ENCODE measurements around the gene RPS6KA2.

DNA sequence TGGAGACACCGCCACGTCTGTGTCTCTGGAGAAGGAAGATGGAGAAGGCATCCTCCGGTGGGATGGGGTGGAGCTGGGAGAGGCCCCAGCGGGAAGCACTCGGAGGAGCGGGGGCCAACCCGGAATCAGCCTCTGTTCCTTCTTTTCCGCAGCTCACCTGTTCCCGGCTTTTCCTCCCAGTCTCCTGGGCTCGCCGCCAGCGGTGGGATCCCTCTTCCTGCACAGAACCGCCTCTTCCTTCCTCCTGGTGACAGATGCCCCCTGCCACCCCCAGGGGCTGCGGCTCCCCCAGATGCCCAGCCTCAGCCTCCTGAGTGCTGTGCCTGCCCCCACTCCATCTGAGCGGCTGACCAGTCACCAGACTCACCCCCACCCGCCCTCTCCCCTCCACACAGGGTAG lies 63.9 kb downstream of the RPS6KA2 start:
- TF ChIP-seq BHLHE40 (IDR thresholded peaks at IDR 0.05; ENCODE audit: borderline replicate concordance) (no peak), CTBP1 (IDR thresholded peaks at IDR 0.05; ENCODE audit: borderline replicate concordance) (no peak), ELF4 (IDR thresholded peaks at IDR 0.05) (no peak), FOXM1 (IDR thresholded peaks at IDR 0.05; ENCODE audit: borderline replicate concordance) (no peak), NFRKB (IDR thresholded peaks at IDR 0.05) (no peak), SP1 (IDR thresholded peaks at IDR 0.05) (no peak), FOXK2 (IDR thresholded peaks at IDR 0.05) (no peak), LEF1 (IDR thresholded peaks at IDR 0.05; ENCODE audit: borderline replicate concordance) (no peak)
- TF ChIP-seq, protein P1, sequence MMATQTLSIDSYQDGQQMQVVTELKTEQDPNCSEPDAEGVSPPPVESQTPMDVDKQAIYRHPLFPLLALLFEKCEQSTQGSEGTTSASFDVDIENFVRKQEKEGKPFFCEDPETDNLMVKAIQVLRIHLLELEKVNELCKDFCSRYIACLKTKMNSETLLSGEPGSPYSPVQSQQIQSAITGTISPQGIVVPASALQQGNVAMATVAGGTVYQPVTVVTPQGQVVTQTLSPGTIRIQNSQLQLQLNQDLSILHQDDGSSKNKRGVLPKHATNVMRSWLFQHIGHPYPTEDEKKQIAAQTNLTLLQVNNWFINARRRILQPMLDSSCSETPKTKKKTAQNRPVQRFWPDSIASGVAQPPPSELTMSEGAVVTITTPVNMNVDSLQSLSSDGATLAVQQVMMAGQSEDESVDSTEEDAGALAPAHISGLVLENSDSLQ (IDR thresholded peaks at IDR 0.05): no peak
